ENCODE data around the gene GGN.

GRCh38 chr19:38383184-38383583 lies 4.7 kb downstream of the GGN start:
- TF ChIP-seq EZH2 (IDR thresholded peaks at IDR 0.05; ENCODE audit: borderline replicate concordance), result no peak
- TF ChIP-seq CTCF (IDR thresholded peaks at IDR 0.05; ENCODE audit: poor library complexity), result no peak

Data from hepatocyte (in vitro differentiated cells).